Germinal center (tissue), 1 donor: ENCODE results near the gene MCM8.

Experiments
- DNase-seq: peaks from one replicate; pipeline ENCODE4 v3.0.0; 2012; ENCODE audit warnings: mixed read lengths, low spot score

The MCM8 gene

DNA sequence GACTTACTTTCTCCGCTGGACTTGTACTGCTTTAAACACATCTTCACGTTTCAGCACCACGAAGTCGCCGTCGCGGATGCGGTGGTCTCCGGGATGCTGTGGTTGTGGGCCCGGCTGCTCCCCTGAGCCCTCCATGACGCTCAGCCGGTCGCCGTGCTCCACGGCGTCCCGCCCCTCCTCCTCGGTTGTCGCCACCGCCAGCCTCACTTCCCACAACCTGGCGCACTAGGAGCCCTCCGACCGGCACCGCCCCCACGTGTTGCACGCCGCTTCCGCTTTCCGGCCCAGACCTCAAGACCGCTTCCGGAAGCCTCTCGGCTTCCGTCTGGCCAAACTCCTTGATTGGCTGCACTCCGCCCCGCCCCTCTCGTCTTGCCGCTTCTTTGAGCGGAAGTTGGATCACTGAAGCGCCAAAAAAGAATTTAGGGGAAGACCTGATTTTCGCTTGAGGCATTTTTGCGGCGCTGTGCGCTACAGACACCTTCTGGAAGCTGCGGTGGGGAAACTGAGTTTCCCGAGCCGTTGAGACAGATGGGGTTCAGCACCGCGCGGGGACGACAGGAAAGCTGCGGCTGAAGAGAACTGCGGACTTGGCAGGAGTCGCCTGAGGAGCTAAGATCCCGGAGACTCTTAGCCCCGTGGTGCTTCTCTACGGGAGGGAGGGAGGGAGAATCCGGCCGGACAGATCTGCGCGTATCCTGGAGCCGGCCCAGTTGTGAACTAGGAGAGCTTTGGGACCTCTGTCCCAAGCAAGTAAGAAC, at the start of gene MCM8, which contains the start of gene TRMT6:
MCM8 (plus strand) TSS at position 382 of the 761 bp plus-strand sequence. CDS start 1,364 bp downstream, outside the sequence.
TRMT6 (minus strand) TSS at position 263 of the 761 bp plus-strand sequence; CDS start at position 135, 128 bp downstream.
- DNase-seq: peak; percentile 93

GRCh38 chr20:5900908-5901307, 49.5 kb upstream of the MCM8 start:
- no peak for DNase-seq

DNA sequence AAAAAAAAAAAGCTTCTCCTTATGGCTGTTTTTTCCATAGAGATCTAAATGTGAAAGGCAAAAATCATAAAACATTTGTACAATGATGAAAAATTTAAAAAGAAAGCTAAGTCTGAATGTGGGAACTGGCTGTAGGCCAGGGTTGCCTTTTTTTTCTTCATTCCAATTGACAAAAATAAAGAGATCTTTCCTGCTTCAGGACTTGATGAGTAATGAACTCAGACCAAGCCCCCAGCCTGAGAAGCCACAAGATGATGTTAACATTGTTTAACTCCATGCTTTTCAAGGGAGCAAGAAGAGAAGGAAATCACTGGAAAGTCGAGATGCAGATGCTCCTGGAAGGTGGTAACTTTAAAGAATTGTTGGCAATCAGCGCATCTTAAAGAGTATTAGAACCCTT, 41.5 kb upstream of the MCM8 start:
- no peak for DNase-seq

DNA sequence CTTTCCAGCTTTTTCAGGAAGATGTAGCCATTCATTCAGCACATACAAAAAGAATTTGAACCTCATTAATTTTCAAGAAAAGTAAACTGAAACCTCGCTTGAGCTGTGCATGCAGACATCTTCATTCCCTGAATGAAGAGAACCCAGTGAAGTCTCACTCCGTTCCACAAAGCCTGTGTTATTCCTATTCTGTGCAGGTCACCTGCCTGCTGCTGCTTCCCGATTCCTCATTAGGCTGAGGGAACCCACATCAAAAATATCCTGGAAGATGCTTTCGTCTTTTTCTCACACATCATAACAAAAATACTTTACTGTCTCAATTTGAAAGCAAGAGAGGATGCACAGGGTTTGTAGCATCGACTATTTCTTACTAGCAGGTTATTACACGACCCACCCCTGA, 40.3 kb upstream of the MCM8 start:
- no peak for DNase-seq

DNA sequence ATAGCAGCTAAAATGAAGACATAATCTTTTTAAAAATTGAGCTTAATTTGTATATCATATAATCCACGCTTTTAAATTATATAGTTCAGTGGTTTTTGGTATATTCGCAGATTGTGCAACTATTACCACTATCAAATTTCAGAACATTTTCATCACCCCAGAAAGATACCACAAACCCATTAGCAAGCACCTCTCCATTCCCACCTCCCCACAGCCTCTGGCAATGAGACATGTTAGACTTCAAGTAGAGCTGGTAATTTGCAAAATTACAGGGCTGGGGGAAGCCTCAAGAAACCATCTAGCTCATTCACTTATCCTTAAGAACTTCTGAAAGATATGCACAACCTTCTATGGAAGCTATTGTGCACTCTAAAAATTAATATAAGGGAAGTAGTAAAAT, 37.3 kb upstream of the MCM8 start:
- no peak for DNase-seq

GRCh38 chr20:5914859-5915258, 35.6 kb upstream of the MCM8 start:
- DNase-seq: no peak

DNA sequence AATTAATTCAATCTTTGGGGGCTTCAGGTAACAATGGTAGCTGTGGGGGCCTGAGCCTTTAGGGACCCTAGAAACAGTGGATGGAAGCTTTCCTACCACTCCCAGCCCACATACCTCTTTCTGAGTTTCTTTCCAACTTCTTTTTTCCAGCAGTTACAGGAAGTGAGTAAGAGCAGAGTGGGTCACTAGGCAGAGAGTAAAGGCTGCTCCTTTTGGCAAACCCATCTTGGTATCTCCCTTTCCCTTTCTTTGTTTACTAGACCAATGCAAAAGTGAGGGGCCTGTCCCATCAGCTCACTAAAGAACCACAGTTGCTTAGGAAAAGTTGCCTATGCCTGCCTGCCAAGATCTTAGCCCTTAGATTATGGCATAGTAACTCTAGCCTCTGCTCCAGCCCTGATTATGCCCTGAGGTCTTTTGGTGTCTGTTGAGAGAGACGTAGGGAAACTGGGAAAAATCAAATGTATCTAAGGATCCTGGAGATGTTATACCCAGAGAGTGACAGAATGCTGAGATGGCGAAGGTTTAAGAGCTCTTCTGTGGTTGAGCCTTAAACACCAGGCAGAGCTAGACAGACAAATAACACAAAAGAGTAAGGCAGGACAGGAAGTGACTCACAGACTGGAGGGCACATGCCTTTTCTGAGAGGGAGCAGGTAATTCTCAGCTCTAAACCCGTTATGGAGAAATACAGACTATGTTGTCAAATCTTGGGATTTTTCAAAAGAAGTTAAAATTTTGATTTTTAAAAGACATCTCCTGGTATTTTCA, 31.4 kb upstream of the MCM8 start:
- DNase-seq: no peak

- no peak for DNase-seq
Measured at GRCh38 chr20:5919626-5920544, 30.6 kb upstream of the MCM8 start.

- no peak for DNase-seq
Measured at GRCh38 chr20:5920581-5920980, 29.9 kb upstream of the MCM8 start.

- no peak for DNase-seq
Measured at GRCh38 chr20:5923493-5923892, 27.0 kb upstream of the MCM8 start.

- no peak for DNase-seq
Measured at GRCh38 chr20:5925551-5925950, 24.9 kb upstream of the MCM8 start.

DNA sequence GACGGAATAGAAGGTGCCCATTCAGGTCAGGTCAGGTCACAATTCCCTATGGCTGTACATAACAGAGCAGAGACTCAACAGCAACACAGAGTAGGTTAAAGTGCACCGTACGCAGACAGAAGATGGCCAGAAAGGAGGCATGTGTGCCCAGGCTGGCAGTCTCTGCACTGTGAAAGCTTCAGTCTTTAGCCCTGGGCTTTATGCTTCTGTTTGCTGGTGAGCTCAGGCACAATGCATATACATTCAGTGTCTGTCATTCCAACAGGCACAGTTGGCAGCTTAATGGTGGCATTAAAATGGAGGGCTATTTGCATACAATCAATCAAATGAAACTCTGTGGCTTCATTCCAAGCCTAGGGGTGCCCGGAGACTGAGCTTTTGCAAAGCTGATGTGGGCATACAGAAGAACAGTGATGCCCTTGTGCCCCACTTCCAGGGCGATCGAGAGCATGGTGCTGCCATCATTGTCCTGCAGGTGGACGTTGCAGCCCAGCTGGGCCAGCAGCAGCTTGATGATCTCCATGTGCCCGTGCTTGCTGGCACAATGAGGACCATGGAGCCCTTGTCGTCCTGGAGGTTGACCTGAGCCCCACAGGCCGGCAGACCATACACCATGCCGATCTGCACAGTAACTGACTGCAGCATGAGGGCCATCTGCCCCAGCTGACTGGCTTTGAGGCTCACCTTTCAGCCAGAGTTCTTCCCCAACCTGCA, 22.5 kb upstream of the MCM8 start:
- DNase-seq: no peak

DNA sequence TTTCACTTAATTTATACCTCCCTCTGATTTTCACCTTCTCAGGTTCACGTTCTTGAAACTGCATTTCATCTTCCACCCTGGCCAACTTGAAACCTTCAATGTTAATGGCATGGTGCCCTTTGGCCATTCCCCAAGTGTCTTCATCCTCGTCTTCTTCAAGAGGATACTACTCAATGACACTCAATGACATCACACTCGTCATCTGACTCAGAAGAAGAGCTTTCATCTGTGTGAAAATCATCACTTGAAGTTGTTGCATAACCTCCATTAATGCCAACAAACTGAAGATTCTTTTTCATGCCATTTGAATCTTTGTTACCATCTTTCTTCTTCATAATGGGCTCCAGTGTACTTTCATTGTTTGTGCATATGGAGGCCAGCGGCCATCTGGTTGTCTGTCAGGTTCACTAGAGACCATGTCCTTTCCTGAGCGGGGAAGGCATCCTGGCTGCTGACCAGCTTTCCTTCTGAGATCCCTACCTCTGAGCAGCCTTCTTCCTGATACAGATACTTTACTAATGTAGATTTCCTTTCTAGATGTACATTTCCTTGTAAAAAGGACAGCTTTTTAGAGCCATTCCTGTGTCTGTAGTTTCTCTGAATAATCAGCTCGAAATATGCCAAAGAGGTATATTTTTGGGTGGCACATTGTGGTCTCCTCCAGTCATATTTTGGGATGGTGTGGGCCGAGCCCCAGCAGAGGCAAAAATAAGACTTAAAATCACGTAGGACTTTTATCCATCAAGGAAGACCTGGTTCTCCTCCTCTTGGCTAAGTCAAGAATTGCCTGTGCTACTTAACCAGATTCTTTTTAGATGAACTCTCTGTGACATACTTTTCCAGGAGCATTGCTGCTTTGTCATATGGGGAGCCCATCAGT, 21.4 kb upstream of the MCM8 start:
- no peak for DNase-seq

- DNase-seq: no peak
Measured at GRCh38 chr20:5931411-5931810, 19.0 kb upstream of the MCM8 start.

DNA sequence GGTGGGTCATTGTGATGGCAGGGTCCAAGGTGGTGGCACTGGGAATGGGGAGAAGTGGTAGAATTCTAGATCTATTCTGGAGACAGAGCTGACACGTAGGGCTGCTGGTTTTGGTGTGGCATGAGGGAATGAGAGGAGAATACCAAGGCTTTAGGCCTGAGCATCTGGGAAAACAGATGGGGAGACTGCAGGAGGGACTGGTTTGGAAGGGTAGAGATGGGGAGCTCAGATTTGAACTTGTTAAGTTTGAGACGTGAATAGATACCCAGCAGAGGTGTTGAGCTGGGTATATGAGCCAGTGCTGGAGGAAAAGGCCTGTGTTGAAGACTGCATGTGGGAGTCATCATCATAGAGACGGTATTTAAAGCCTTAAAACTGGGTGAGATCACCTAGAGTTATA, 17.7 kb upstream of the MCM8 start:
- no peak for DNase-seq

DNA sequence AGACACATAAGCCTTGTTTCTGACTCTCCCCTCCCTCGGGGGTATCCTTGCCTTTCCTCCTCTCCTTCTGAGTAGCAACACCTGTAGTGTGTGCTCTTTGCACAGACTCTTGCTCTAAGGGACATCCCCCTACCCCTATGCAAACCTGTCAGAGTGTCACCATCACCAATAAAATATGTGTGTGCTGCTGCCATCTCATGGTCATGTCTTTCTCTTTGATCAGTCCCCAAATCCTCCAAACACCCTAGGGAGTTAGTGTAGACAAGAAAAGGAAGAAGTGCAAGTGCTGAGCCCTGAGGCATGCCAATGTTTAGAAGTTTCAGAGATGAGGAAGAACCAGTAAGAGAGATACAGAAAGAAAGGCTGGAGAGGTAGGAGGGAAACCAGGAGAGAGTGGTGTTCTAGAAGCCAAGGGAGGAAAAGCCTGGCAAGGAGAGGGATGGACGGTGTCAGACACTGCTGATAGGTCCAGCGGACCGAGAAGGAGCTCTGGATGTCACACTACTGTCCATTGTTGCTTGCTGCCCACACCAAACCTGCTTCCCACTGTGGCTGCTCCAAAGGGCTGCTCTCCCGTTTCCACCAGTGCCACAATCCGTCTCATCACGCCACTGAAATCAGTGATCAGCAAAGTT, 16.5 kb upstream of the MCM8 start:
- DNase-seq: peak; percentile 42

DNA sequence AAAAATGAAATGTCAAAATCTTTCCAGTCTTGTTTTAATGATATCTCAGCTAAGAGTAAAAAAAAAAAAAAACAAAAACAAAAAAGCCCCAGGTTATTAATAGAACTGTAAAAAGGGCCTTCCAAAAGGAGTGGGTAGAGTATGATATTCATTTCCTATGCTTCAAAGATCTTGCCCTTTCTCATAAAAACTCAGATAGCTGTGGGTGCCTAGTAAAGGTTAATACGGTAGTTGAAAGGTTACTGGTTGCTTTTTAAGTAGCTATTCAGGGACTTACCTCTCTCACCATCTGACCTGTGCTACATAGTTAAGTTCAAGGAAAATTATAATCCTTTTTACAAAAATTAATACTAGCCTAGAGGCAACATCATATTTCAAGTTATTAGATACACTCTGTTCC, 15.1 kb upstream of the MCM8 start:
- DNase-seq: no peak

- DNase-seq: no peak
Measured at GRCh38 chr20:5936238-5936637, 14.2 kb upstream of the MCM8 start.

GRCh38 chr20:5938456-5939029, 11.9 kb upstream of the MCM8 start:
- DNase-seq: no peak

GRCh38 chr20:5945963-5946362, 4.5 kb upstream of the MCM8 start:
- no peak for DNase-seq
